Measurements from ENCODE around the gene FXYD5.
A peak's percentile ranks its signal among the peaks of the same experiment; 100 is the strongest.

Gene FXYD5

GRCh38 chr19:35141837-35142605 is 12.5 kb upstream of the FXYD5 start:
- no peak for TF ChIP-seq EZH2 (IDR thresholded peaks at IDR 0.05; ENCODE audit: borderline replicate concordance, low read length)
- TF ChIP-seq, protein P1, sequence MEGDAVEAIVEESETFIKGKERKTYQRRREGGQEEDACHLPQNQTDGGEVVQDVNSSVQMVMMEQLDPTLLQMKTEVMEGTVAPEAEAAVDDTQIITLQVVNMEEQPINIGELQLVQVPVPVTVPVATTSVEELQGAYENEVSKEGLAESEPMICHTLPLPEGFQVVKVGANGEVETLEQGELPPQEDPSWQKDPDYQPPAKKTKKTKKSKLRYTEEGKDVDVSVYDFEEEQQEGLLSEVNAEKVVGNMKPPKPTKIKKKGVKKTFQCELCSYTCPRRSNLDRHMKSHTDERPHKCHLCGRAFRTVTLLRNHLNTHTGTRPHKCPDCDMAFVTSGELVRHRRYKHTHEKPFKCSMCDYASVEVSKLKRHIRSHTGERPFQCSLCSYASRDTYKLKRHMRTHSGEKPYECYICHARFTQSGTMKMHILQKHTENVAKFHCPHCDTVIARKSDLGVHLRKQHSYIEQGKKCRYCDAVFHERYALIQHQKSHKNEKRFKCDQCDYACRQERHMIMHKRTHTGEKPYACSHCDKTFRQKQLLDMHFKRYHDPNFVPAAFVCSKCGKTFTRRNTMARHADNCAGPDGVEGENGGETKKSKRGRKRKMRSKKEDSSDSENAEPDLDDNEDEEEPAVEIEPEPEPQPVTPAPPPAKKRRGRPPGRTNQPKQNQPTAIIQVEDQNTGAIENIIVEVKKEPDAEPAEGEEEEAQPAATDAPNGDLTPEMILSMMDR (IDR thresholded peaks at IDR 0.05; ENCODE audit: low read length) = no peak
- Histone ChIP-seq H3K27ac (ENCODE audit: low read depth, low read length, poor library complexity, severe bottlenecking) (peak overlapping the region; percentile 37), H3K4me1 (ENCODE audit: insufficient read depth, low read length, severe bottlenecking) (peaks cover 15% of the 10 kb centered on the region), H3K4me3 (ENCODE audit: low read depth, low read length, poor library complexity, severe bottlenecking) (peak overlapping the region; percentile 44), H3F3A (ENCODE audit: insufficient read depth, low read length) (no peaks in the 10 kb centered on the region; the same call in 1 of the 2 replicates), H2AFZ (ENCODE audit: low read length) (no peak overlapping the region), H3K4me2 (ENCODE audit: low read length) (peak overlapping the region; percentile 62), H3K9me3 (ENCODE audit: low read length) (no peaks in the 10 kb centered on the region), H4K20me1 (ENCODE audit: insufficient read depth, low read length) (no peaks in the 10 kb centered on the region), H3K9ac (ENCODE audit: low read length) (peak overlapping the region; percentile 28; the same call in 1 of the 2 replicates), H3K9me2 (ENCODE audit: low read depth, low read length) (no peaks in the 10 kb centered on the region), H3K36me3 (ENCODE audit: insufficient read depth, low read length) (no peaks in the 10 kb centered on the region), H3K27me3 (ENCODE audit: insufficient read depth, low read length) (no peaks in the 10 kb centered on the region), H3K79me2 (ENCODE audit: insufficient read depth, low read length) (no peaks in the 10 kb centered on the region)

- peak overlapping the region; percentile 62 for H3K4me2 ChIP-seq (ENCODE audit: low read length)
- no peaks in the 10 kb centered on the region for H3K9me2 ChIP-seq (ENCODE audit: low read depth, low read length)
- no peaks in the 10 kb centered on the region for H3K79me2 ChIP-seq (ENCODE audit: insufficient read depth, low read length)
- H3K36me3 ChIP-seq (ENCODE audit: insufficient read depth, low read length) = no peaks in the 10 kb centered on the region
- peaks cover 15% of the 10 kb centered on the region for H3K4me1 ChIP-seq (ENCODE audit: insufficient read depth, low read length, severe bottlenecking)
- no peak overlapping the region for H3K27ac ChIP-seq (ENCODE audit: low read depth, low read length, poor library complexity, severe bottlenecking)
- H3K4me3 ChIP-seq (ENCODE audit: low read depth, low read length, poor library complexity, severe bottlenecking) = peak overlapping the region; percentile 44
- no peak overlapping the region for H2AFZ ChIP-seq (ENCODE audit: low read length)
- H3K9ac ChIP-seq (ENCODE audit: low read length) = peak overlapping the region; percentile 27; the same call in 1 of the 2 replicates
- TF ChIP-seq, protein P1 (IDR thresholded peaks at IDR 0.05; ENCODE audit: low read length) = peak; percentile 36; the same call in 1 of the 2 replicates
- TF ChIP-seq EZH2 (IDR thresholded peaks at IDR 0.05; ENCODE audit: borderline replicate concordance, low read length) = no peak
- no peaks in the 10 kb centered on the region for H4K20me1 ChIP-seq (ENCODE audit: insufficient read depth, low read length)
- H3K9me3 ChIP-seq (ENCODE audit: low read length) = no peaks in the 10 kb centered on the region
- H3F3A ChIP-seq (ENCODE audit: insufficient read depth, low read length) = no peaks in the 10 kb centered on the region; the same call in 1 of the 2 replicates
- H3K27me3 ChIP-seq (ENCODE audit: insufficient read depth, low read length) = no peaks in the 10 kb centered on the region
Observed at GRCh38 chr19:35142606-35143230, 11.8 kb upstream of the FXYD5 start.

- TF ChIP-seq EZH2 (IDR thresholded peaks at IDR 0.05; ENCODE audit: borderline replicate concordance, low read length) = no peak
- TF ChIP-seq, protein P1 (IDR thresholded peaks at IDR 0.05; ENCODE audit: low read length) = no peak
- no peak within 1 kb of the TSS for H2AFZ ChIP-seq (ENCODE audit: low read length)
- H3K9me3 ChIP-seq (ENCODE audit: low read length) = no peaks in the 10 kb centered on the region
- H3K79me2 ChIP-seq (ENCODE audit: insufficient read depth, low read length) = no peaks in the 10 kb centered on the region
- peak within 1 kb of the TSS; percentile 44 for H3K4me3 ChIP-seq (ENCODE audit: low read depth, low read length, poor library complexity, severe bottlenecking)
- H3K27me3 ChIP-seq (ENCODE audit: insufficient read depth, low read length) = no peaks in the 10 kb centered on the region
- H3K27ac ChIP-seq (ENCODE audit: low read depth, low read length, poor library complexity, severe bottlenecking) = peak within 1 kb of the TSS; percentile 37
- H3F3A ChIP-seq (ENCODE audit: insufficient read depth, low read length) = no peaks in the 10 kb centered on the region; the same call in 1 of the 2 replicates
- H3K9me2 ChIP-seq (ENCODE audit: low read depth, low read length) = no peaks in the 10 kb centered on the region
- no peaks in the 10 kb centered on the region for H3K36me3 ChIP-seq (ENCODE audit: insufficient read depth, low read length)
- peaks cover 15% of the 10 kb centered on the region for H3K4me1 ChIP-seq (ENCODE audit: insufficient read depth, low read length, severe bottlenecking)
- H3K4me2 ChIP-seq (ENCODE audit: low read length) = peak within 1 kb of the TSS; percentile 62
- H4K20me1 ChIP-seq (ENCODE audit: insufficient read depth, low read length) = no peaks in the 10 kb centered on the region
- peak within 1 kb of the TSS; percentile 27; the same call in 1 of the 2 replicates for H3K9ac ChIP-seq (ENCODE audit: low read length)
Observed at GRCh38 chr19:35143231-35143715, 11.3 kb upstream of the FXYD5 start, which contains the start of gene FXYD7. Gene FXYD7 (plus strand): TSS chr19:35143255. CDS start chr19:35143334, 79 bp downstream.

Measured in OCI-LY1 (cell line).